Nephron (organoid): Measurements from ENCODE around the gene HOXD12.

Experiments
- H3K27ac Mint-ChIP-seq, 3 experiments: 2 replicates each; pipeline ENCODE4 v1.8.0; 2020; ENCODE audit warnings: mixed read lengths in 3 of 3, mild to moderate bottlenecking in 2 of 3, moderate library complexity in 1 of 3
- H3K27me3 Mint-ChIP-seq: 2 replicates; pipeline ENCODE4 v1.8.0; 2021; ENCODE audit warnings: low read depth, mild to moderate bottlenecking, moderate library complexity, mixed read lengths
- H3K36me3 Mint-ChIP-seq: 2 replicates; pipeline ENCODE4 v1.8.0; 2020; ENCODE audit warnings: low read depth, mixed read lengths
- H3K4me1 Mint-ChIP-seq: 2 replicates; pipeline ENCODE4 v1.8.0; 2020; ENCODE audit warnings: mixed read lengths
- H3K4me3 Mint-ChIP-seq, 3 experiments: 2 replicates each; pipeline ENCODE4 v1.8.0; 2020; ENCODE audit warnings: mild to moderate bottlenecking in 3 of 3, mixed read lengths in 3 of 3, moderate library complexity in 2 of 3
- H3K9me3 Mint-ChIP-seq: 2 replicates; pipeline ENCODE4 v1.8.0; 2020; ENCODE audit warnings: mixed read lengths
- CTCF ChIP-seq, 3 experiments: fragments of 200-600 bp; sonication (generic); IDR thresholded peaks; one replicate each; pipeline ENCODE4 v1.5.0; 2021; ENCODE audit warnings: antibody characterized with exemption in 3 of 3; ENCODE audit not compliant: unreplicated experiment in 3 of 3

Gene HOXD12

DNA sequence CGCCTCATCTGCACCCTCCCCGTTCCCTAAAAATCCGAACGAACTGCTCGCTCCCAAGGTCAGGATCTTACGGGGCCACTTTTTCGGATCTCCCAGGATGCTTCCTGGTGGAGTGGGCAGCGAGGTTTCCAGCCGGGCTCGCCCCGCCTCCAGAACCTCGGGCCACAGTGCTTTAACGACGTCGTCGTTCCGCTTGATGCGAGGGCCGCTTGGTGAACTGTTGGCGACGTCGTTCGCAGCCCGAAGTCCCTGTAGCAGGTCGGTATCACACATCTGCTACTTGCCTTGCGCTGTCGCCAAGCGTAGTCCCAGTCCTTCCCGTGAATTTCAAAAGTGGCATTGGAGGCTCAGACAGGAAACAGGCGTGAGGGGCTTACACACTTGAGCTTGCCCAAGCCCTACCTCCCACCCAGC, 31.2 kb upstream of the HOXD12 start:
- peaks cover 6% of the 10 kb centered on the region for H3K9me3 Mint-ChIP-seq
- H3K4me3 Mint-ChIP-seq = peak overlapping the region; percentile 9 to 67 (median 29)
- no peak overlapping the region for H3K27ac Mint-ChIP-seq
- H3K27me3 Mint-ChIP-seq = peaks cover 100% of the 10 kb centered on the region
- H3K36me3 Mint-ChIP-seq = no peaks in the 10 kb centered on the region
- TF ChIP-seq CTCF (IDR thresholded peaks at IDR 0.05; ENCODE audit: unreplicated experiment in 3 of 3) = no peak
- peaks cover 5% of the 10 kb centered on the region for H3K4me1 Mint-ChIP-seq

DNA sequence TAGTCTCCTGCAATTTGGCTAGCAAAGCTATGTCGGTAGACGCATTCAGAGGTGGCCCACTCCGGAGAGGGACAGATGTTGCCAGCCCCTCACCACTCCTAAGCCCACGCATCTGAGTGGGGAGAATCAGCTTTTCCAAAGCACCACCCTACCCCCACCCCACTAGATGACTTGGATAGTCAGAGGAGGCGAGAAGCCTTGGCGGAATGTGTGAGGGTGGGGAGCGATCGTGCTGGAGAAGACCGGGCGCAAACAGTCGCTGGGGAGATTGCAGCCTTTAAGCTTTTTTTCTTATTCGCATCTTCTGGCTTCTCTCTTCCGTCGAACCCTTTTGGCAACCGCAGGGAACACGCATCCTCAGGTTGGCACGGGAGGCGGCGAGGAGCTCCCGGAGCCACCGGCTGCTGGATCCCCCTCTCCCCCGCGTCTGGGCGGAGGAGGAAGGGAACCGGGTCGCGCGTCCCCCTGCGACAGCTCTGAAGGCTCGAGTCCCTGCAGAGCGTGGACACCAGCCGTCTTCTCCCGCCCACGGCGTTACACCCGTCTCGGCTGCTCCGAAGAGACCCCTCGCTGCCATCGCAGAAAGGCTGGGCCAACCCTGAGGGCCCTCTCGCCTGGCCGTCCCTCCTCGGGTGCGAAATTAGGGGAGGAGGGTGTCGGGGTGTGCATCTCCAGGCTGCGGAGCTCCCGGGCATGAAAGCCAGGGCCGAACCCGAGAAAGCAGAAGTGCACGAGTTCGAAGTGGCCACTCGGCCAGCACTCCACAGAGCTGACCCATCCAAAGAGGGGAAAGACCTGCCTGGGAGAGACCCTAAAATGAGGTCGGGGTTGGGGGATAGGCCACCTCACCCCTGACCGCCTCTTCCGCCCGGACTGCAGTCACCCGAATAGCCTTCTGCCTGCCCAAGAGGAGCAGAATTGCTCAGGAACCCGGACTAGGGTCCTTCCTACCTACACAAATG, 28.0 kb upstream of the HOXD12 start:
- peaks cover 6% of the 10 kb centered on the region for H3K9me3 Mint-ChIP-seq
- peak overlapping the region in 1 of 3 experiments; percentile 10 for H3K4me3 Mint-ChIP-seq
- H3K27me3 Mint-ChIP-seq = peaks cover 100% of the 10 kb centered on the region
- H3K4me1 Mint-ChIP-seq = peaks cover 5% of the 10 kb centered on the region
- no peak overlapping the region for H3K27ac Mint-ChIP-seq
- TF ChIP-seq CTCF (IDR thresholded peaks at IDR 0.05; ENCODE audit: unreplicated experiment in 3 of 3) = no peak
- no peaks in the 10 kb centered on the region for H3K36me3 Mint-ChIP-seq

GRCh38 chr2:176072292-176072669, 27.3 kb upstream of the HOXD12 start:
- Mint-ChIP-seq H3K27ac (no peak overlapping the region), H3K36me3 (no peaks in the 10 kb centered on the region), H3K4me1 (peaks cover 5% of the 10 kb centered on the region), H3K27me3 (peaks cover 100% of the 10 kb centered on the region), H3K4me3 (no peak overlapping the region), H3K9me3 (peaks cover 6% of the 10 kb centered on the region)
- TF ChIP-seq CTCF (IDR thresholded peaks at IDR 0.05; ENCODE audit: unreplicated experiment in 3 of 3) = no peak

DNA sequence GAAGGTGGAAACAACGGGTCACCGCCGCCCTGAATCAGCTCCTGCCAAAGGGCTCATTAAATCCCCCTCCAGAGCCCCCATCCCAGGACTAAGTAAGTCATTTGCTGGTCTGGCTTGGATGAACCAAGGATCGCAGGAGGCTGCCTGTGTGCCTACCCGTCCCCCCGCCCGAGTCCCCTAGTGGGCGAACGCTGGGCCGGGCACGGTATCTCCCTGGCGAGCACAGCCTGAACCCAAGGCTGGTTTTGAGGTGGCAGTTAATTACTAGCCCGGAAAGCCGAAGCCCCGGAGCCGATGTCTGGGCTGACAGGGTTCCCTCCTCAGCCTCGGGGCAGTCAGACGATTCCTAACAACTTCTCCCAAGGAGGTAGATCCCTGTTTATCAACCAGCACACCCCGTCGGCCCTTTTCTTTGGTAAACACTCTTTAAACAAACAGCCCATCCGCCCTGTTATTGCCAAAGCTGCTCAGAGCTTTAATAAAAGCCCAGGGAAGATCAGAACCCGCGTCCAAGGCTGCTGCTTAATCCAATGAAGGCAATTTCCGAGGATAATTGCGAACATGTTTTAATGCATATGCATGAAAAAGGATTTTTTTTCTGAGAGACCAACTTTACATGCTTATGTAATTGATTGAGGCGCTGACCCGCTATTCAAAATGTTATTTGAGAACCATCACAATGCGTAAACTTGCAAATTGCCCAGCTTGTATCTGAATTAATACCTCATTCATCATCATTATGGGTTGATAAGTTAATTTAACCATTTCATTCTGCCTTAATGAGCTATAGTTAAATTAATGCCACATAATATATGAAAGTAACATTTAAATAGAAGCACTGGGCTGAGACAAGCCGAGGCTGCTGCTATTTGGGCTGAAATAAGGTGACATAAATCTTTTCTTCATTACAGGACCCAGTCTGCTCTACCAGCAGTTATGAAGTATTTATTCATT, 26.4 kb upstream of the HOXD12 start:
- H3K9me3 Mint-ChIP-seq = peaks cover 6% of the 10 kb centered on the region
- no peak for TF ChIP-seq CTCF (IDR thresholded peaks at IDR 0.05; ENCODE audit: unreplicated experiment in 3 of 3)
- H3K36me3 Mint-ChIP-seq = no peaks in the 10 kb centered on the region
- peaks cover 97% of the 10 kb centered on the region for H3K27me3 Mint-ChIP-seq
- H3K4me1 Mint-ChIP-seq = no peaks in the 10 kb centered on the region
- no peak overlapping the region for H3K27ac Mint-ChIP-seq
- no peak overlapping the region for H3K4me3 Mint-ChIP-seq

GRCh38 chr2:176074919-176075425, 24.6 kb upstream of the HOXD12 start:
- no peaks in the 10 kb centered on the region for H3K36me3 Mint-ChIP-seq

More at GRCh38 chr2:176074919-176075425, 24.6 kb upstream of the HOXD12 start:
- H3K9me3 Mint-ChIP-seq = peaks cover 2% of the 10 kb centered on the region
- no peak overlapping the region for H3K27ac Mint-ChIP-seq
- H3K4me3 Mint-ChIP-seq = peak overlapping the region in 1 of 3 experiments; percentile 43
- no peak for TF ChIP-seq CTCF (IDR thresholded peaks at IDR 0.05; ENCODE audit: unreplicated experiment in 3 of 3)
- peaks cover 11% of the 10 kb centered on the region for H3K4me1 Mint-ChIP-seq
- H3K27me3 Mint-ChIP-seq = peaks cover 97% of the 10 kb centered on the region
